GM23338 (cell line): ENCODE measurements around the gene ATXN7.

ENCODE experiments used
- CREB1 ChIP-seq: fragments of 250-450 bp; sonication (Bioruptor Pico); IDR thresholded peaks from 2 replicates; pipeline ENCODE4 v1.5.0; 2020; ENCODE audit warnings: low read depth, mild to moderate bottlenecking, moderate library complexity
- CTCF ChIP-seq, 2 experiments: fragments of 200-600 bp in 1 of 2; sonication (generic) in 1 of 2; conservative IDR thresholded peaks; 2 replicates each; pipeline versions ENCODE4 v1.5.1 to v1.6.1; 2016 to 2017; ENCODE audit warnings: antibody characterized with exemption in 2 of 2, low read depth in 2 of 2, mild to moderate bottlenecking in 2 of 2, moderate library complexity in 1 of 2
- ETS1 ChIP-seq: IDR thresholded peaks from 2 replicates; pipeline ENCODE4 v1.6.1; 2016; ENCODE audit warnings: antibody characterized with exemption
- EZH2 ChIP-seq: fragments of 200-600 bp; sonication (generic); IDR thresholded peaks from one replicate; pipeline ENCODE4 v1.8.0; 2017; ENCODE audit warnings: antibody characterized with exemption, mild to moderate bottlenecking, low read depth; ENCODE audit not compliant: unreplicated experiment
- EZH2phosphoT487 ChIP-seq: fragments of 200-600 bp; sonication (generic); IDR thresholded peaks from one replicate; pipeline ENCODE4 v1.8.1; 2018; ENCODE audit warnings: antibody characterized with exemption; ENCODE audit not compliant: unreplicated experiment
- JUNB ChIP-seq: IDR thresholded peaks from one replicate; pipeline ENCODE4 v1.6.1; 2016; ENCODE audit warnings: antibody characterized with exemption; ENCODE audit not compliant: unreplicated experiment
- NANOG ChIP-seq: IDR thresholded peaks from 2 replicates; pipeline ENCODE4 v1.6.1; 2016; ENCODE audit warnings: antibody characterized with exemption, borderline replicate concordance
- POLR2AphosphoS5 ChIP-seq: IDR thresholded peaks from 2 replicates; pipeline ENCODE4 v1.6.1; 2016; ENCODE audit warnings: antibody characterized with exemption, low read depth
- REST ChIP-seq: IDR thresholded peaks from one replicate; pipeline ENCODE4 v1.6.1; 2018; ENCODE audit warnings: antibody characterized with exemption; ENCODE audit not compliant: unreplicated experiment
- STAT1 ChIP-seq: IDR thresholded peaks from one replicate; pipeline ENCODE4 v1.6.1; 2016; ENCODE audit warnings: antibody characterized with exemption; ENCODE audit not compliant: unreplicated experiment
- ZNF331 ChIP-seq: fragments of 250-450 bp; sonication (Bioruptor Pico); IDR thresholded peaks from 2 replicates; pipeline ENCODE4 v1.5.0; 2020; ENCODE audit warnings: low read depth, mild to moderate bottlenecking, moderate library complexity
- ZNF462 ChIP-seq: fragments of 250-450 bp; sonication (Bioruptor Pico); IDR thresholded peaks from 2 replicates; pipeline ENCODE4 v1.5.0; 2020; ENCODE audit warnings: mild to moderate bottlenecking, moderate library complexity

DNA sequence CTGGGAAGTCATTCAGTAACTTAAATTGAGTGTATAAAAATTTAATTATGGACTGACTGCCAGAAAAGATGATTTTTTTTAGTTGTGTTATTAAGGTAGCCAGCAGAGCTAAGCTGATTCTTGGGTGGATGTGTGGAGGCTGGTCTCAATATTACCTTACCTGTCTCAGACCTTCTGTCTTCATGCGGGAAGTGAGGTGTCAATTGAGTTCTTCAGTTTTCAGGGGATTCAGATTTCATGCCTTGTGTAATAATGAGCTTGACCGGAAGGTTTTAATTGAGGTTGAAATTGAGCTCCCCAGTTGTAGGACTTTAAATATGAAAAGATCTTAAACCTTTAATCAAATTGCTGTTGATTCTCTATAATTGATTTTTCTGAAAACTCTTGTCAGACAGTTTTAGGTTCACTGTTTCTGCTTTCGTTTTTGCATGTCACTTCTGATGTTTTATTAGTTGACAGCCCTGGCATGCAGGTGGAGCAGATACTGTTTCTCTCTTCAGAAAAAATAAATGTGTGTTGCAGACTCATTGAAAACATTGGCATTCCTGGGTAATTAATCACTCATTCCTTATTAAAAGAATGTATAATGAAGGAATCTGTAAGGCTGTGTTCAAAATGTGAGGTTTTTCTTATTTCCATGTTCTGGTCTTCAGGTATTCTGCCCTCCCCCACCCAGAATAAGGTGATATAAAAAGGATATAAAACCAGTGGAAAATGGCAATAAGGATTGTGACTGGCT lies 105.1 kb downstream of the ATXN7 start:
- TF ChIP-seq CTCF (conservative IDR thresholded peaks at IDR 0.05; ENCODE audit: low read depth in 2 of 2) (no peak), CREB1 (no peak), POLR2AphosphoS5 (no peak), EZH2 (no peak), EZH2phosphoT487 (no peak), REST (no peak), ZNF331 (no peak), ETS1 (no peak), STAT1 (no peak), JUNB (no peak), NANOG (no peak), ZNF462 (no peak)
